Measurements from ENCODE around the gene ANKRD40. TPM values are rescaled to one million over a fixed set of nuclear protein-coding genes. Genes with fewer than 3 reads are reported as not detected.

ANKRD40 gene
- total RNA-seq, 4 donors from 2014 or later = 22.4 to 31.1 (median 22.7) TPM

- WGBS, 2 donors = 86 to 89% methylated on average over 19 of the region's 19 CpGs
- no peak overlapping the region for H3K4me3 ChIP-seq (ENCODE audit: low read depth, poor library complexity, severe bottlenecking)
- DNase-seq (ENCODE audit: low spot score in 2 of 2) = peak in 1 of 2 donors; percentile 74
- TF ChIP-seq POLR2A (IDR thresholded peaks at IDR 0.05) = no peak
- TF ChIP-seq, protein P1, sequence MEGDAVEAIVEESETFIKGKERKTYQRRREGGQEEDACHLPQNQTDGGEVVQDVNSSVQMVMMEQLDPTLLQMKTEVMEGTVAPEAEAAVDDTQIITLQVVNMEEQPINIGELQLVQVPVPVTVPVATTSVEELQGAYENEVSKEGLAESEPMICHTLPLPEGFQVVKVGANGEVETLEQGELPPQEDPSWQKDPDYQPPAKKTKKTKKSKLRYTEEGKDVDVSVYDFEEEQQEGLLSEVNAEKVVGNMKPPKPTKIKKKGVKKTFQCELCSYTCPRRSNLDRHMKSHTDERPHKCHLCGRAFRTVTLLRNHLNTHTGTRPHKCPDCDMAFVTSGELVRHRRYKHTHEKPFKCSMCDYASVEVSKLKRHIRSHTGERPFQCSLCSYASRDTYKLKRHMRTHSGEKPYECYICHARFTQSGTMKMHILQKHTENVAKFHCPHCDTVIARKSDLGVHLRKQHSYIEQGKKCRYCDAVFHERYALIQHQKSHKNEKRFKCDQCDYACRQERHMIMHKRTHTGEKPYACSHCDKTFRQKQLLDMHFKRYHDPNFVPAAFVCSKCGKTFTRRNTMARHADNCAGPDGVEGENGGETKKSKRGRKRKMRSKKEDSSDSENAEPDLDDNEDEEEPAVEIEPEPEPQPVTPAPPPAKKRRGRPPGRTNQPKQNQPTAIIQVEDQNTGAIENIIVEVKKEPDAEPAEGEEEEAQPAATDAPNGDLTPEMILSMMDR (IDR thresholded peaks at IDR 0.05) = no peak
- intact Hi-C loops (cut with DNase I; ENCODE audit: low total_unique reads) = no loop called here
These were observed 17.5 kb downstream of the ANKRD40 start for GRCh38 chr17:50689956-50690886.

GRCh38 chr17:50689251-50689650, 18.5 kb downstream of the ANKRD40 start:
- 46 to 59% methylated on average over 4 of the region's 4 CpGs for WGBS, 2 donors
- intact Hi-C loops (cut with DNase I; ENCODE audit: low total_unique reads) = no loop called here
- no peak overlapping the region for H3K4me3 ChIP-seq (ENCODE audit: low read depth, poor library complexity, severe bottlenecking)
- DNase-seq (ENCODE audit: low spot score in 2 of 2) = no peak
- TF ChIP-seq, protein P1 (IDR thresholded peaks at IDR 0.05) = no peak
- no peak for TF ChIP-seq POLR2A (IDR thresholded peaks at IDR 0.05)

DNA sequence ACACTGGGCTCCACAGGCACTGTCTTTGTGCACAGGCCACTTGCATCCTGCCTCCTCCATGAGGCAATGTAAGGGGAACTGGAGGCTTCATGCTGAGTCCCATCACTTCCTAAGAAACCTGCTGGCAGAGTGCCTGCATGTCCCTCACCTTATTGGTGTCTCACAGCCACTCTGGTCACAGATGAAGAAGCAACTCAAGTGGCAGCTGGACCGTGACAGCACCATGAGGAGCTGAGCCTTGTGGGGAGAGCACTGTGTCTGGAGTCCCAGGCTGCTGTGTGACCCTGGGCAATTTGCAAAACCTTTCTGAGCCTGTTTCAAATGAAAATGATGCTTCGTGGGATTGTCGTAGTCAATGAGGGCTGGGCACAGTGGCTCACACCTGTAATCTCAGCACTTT, 19.5 kb downstream of the ANKRD40 start:
- no peak overlapping the region for H3K4me3 ChIP-seq (ENCODE audit: low read depth, poor library complexity, severe bottlenecking)
- DNase-seq (ENCODE audit: low spot score in 2 of 2) = peak in 1 of 2 donors; percentile 71
- WGBS, 2 donors = 98 to 100% methylated on average over 3 of the region's 3 CpGs
- intact Hi-C loops (cut with DNase I; ENCODE audit: low total_unique reads) = no loop called here
- no peak for TF ChIP-seq POLR2A (IDR thresholded peaks at IDR 0.05)
- TF ChIP-seq, protein P1 (IDR thresholded peaks at IDR 0.05) = no peak

DNA sequence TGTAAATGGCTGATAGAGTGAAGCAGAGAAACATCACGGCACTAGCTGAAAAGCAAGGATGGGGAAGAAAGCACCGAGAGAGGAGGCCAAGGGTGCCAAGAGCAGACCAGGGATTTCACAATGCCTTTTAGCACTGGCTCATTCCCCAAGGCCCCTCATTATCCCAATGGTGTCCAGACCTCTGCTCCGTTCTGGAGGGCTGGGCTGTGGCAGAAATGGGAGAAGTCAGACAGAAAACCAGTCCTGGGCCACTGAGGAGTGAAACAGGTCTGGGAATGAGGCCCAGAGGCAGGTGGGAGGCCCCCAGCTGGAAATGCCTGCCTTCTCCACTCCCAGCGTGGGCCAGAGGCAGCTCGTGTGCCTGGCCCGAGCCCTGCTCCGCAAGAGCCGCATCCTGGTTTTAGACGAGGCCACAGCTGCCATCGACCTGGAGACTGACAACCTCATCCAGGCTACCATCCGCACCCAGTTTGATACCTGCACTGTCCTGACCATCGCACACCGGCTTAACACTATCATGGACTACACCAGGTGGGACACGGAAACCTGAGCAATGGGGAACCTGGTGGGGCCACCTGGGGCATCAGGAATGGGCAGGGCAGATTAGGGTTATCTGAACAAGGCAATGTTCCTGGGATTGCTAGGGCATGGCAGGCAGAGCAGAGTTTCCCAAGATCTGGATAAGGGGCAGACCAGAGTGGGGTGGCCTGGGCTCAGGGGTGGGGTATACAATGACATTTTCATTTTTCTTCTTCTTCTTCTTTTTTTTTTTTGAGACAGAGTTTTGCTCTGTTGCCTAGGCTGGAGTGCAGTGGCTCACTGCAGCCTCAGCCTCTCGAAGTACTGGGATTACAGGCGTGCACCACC, 20.3 kb downstream of the ANKRD40 start:
- intact Hi-C loops (cut with DNase I; ENCODE audit: low total_unique reads) = no loop called here
- peak in 1 of 2 donors; percentile 82 for DNase-seq (ENCODE audit: low spot score in 2 of 2)

DNA sequence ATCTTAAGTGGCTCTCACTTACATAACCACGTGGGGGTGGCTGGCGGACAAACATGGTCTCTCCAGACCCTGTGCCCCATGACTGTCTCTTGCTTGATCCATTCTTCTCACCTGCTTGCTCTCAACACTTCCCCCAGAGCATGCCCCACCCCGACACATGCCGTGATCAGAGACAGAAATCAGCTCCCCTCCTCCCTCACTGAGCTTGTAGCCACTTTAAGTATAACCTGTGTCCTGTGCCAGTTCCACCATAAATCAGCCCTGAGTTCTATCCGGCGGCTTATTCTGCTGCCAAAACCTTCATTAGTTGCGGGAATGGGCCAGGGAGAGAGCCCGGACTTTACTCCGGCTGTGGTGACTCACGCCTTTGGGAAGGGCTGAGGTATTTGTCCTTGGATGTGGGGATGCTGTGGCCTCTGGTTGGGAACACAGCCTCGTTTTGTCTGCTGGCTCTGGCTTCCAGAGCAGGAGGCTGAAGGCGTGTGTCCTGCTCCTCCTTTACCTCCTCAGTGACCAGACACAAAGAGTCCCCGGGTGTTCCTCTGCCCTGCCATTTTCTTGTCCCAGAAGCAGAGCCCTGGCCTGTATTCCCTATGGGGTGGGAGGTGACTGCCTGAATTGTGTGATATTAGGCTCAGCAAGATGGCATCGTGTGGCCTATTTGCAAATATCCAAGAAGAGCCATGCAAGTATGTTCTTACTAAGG, 21.1 kb downstream of the ANKRD40 start:
- intact Hi-C loops (cut with DNase I; ENCODE audit: low total_unique reads) = no loop called here
- TF ChIP-seq, protein P1 (IDR thresholded peaks at IDR 0.05) = no peak
- TF ChIP-seq POLR2A (IDR thresholded peaks at IDR 0.05) = no peak
- peak in 1 of 2 donors; percentile 68 for DNase-seq (ENCODE audit: low spot score in 2 of 2)
- no peak overlapping the region for H3K4me3 ChIP-seq (ENCODE audit: low read depth, poor library complexity, severe bottlenecking)
- WGBS, 2 donors = 26 to 31% methylated on average over 14 of the region's 14 CpGs

More for the DNA sequence above, 20.3 kb downstream of the ANKRD40 start:
- 85% methylated on average over 10 to 16 of the region's 16 CpGs for WGBS, 2 donors
- TF ChIP-seq, protein P1 (IDR thresholded peaks at IDR 0.05) = no peak
- TF ChIP-seq POLR2A (IDR thresholded peaks at IDR 0.05) = no peak
- H3K4me3 ChIP-seq (ENCODE audit: low read depth, poor library complexity, severe bottlenecking) = no peak overlapping the region
